ENCODE results near the gene HDAC4.

The HDAC4 gene

DNA sequence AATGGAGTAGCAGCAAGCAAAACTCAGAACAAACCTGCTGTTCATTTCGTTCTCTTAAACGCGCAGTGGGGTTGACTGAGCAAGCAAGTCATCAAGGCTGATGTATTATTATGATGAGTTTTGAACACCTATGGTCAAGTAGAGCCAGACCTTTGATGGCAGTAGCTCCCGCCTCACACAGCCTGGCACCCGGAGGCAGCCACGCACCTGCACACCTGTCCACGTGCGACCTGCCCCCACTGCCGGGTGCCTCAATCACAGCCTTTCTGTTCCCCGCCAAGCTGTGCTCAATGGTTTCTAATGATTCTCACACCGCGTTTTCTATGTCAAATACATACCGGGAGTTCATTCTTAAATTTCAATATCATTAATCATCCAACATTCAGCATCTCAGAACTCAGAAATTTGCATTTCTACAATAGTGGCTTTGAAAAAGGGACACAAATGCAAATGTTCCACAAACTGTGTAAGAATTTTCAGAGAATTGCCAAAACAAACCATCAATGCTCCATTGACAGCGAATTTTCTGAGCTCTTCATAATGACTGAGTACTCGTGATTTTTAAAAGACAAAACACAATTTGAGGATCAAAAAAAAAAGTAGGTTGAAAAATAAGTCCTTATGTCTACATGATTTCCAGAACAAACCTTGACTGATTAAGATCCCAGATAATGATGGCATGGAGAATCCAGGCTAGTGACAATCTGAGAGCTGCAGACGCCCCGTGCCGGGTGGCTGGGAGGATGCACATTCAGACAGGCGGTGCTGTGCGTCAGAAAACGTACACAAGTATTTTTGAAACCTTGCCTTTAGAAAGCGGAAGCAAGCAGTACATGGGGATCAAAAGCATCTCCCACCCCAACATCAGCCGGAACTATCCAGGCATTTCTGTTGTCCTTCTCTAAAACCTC lies 56.6 kb downstream of the HDAC4 start:
- TF ChIP-seq, protein P1, sequence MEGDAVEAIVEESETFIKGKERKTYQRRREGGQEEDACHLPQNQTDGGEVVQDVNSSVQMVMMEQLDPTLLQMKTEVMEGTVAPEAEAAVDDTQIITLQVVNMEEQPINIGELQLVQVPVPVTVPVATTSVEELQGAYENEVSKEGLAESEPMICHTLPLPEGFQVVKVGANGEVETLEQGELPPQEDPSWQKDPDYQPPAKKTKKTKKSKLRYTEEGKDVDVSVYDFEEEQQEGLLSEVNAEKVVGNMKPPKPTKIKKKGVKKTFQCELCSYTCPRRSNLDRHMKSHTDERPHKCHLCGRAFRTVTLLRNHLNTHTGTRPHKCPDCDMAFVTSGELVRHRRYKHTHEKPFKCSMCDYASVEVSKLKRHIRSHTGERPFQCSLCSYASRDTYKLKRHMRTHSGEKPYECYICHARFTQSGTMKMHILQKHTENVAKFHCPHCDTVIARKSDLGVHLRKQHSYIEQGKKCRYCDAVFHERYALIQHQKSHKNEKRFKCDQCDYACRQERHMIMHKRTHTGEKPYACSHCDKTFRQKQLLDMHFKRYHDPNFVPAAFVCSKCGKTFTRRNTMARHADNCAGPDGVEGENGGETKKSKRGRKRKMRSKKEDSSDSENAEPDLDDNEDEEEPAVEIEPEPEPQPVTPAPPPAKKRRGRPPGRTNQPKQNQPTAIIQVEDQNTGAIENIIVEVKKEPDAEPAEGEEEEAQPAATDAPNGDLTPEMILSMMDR (IDR thresholded peaks at IDR 0.05): no peak
- H3K36me3 ChIP-seq: peaks cover 35% of the 10 kb centered on the region
- no peaks in the 10 kb centered on the region for H3K9me3 ChIP-seq
- H3K27me3 ChIP-seq: no peaks in the 10 kb centered on the region
- no peak overlapping the region for H3K27ac ChIP-seq
- H3K4me1 ChIP-seq (ENCODE audit: control insufficient read depth in 1 of 2, insufficient read depth in 1 of 2, low read depth in 1 of 2, low read length in 1 of 2): peaks cover 13% of the 10 kb centered on the region in 2 experiments
- H3K4me3 ChIP-seq (ENCODE audit: low read depth in 1 of 2, low read length in 1 of 2): no peak overlapping the region

DNA sequence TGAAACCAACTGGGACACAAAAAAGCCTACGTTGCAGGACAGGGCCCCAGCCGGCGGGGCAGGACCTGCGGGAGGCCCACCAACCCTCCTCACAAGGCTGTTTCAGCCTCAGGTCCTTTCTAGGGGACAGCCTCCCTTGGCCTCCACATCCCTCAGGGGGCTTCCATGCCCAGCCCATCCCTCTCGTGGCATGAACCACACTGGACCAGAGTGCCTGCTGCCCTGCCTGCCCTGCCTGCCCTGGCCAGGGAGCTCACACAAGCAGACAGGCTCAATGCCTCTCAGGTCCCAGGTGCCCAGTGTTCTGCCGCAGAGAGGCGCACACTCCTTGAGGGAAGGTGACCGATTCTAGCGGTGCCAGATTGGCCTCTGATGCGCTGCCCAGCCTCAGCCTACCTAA lies 57.4 kb downstream of the HDAC4 start:
- Histone ChIP-seq H3K36me3 (peaks cover 28% of the 10 kb centered on the region), H3K4me1 (ENCODE audit: control insufficient read depth in 1 of 2, insufficient read depth in 1 of 2, low read depth in 1 of 2, low read length in 1 of 2) (peaks cover 13% of the 10 kb centered on the region in 2 experiments), H3K9me3 (no peaks in the 10 kb centered on the region), H3K4me3 (ENCODE audit: low read depth in 1 of 2, low read length in 1 of 2) (no peak overlapping the region), H3K27ac (no peak overlapping the region), H3K27me3 (no peaks in the 10 kb centered on the region)
- TF ChIP-seq, protein P1 (IDR thresholded peaks at IDR 0.05): no peak

DNA sequence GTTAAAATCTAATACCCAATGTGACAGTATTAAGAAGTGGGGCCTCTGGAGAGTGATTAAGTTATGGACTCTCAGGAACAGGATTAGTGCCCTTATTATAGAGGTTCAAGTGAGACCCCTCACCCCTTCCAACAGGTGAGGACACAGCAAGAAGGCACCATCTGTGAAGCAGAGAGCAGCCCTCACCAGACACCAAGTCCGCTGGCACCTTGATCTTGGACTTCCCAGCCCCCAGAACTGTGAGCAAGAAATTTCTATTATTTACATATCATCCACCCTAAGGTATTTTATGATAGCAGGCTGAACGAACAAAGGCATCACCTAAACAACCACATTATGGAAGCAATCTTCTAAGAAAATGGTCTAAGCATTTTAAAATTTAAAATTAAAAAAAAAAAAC lies 59.0 kb downstream of the HDAC4 start:
- TF ChIP-seq, protein P1 (IDR thresholded peaks at IDR 0.05): no peak
- H3K4me1 ChIP-seq (ENCODE audit: control insufficient read depth in 1 of 2, insufficient read depth in 1 of 2, low read depth in 1 of 2, low read length in 1 of 2): peaks cover 13% of the 10 kb centered on the region in 2 experiments
- no peaks in the 10 kb centered on the region for H3K27me3 ChIP-seq

DNA sequence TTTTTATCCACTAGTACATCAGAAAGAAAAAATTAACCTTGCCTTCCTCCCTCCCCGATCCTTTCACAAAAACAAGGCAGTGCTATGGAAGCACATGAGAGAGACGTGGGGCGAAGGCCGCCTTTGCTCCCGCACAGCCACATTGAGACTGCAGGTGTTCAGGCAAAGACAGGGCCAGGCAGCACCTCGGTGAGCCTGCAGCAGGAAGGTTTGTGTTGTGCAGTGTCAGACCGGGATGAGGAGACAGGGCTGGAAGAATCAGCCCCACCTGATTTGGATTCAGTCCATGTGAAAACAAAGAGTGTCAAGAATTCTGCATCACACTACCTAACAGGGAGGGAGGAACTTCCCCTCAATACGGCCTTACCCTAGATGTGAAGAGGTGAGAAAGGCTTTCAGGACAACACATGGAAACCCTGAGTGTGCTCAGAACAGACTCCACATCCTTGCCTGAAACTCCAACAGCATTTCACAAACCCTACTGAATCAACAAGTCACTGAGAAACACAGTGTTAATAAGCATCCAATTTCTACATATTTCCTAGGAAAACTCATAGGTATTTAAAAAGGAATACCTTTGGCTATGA lies 59.6 kb downstream of the HDAC4 start:
- peaks cover 18% of the 10 kb centered on the region for H3K36me3 ChIP-seq
- no peaks in the 10 kb centered on the region for H3K27me3 ChIP-seq
- H3K4me1 ChIP-seq (ENCODE audit: control insufficient read depth in 1 of 2, insufficient read depth in 1 of 2, low read depth in 1 of 2, low read length in 1 of 2): peaks cover 13% of the 10 kb centered on the region in 2 experiments
- no peak overlapping the region for H3K27ac ChIP-seq
- H3K9me3 ChIP-seq: no peaks in the 10 kb centered on the region
- TF ChIP-seq, protein P1 (IDR thresholded peaks at IDR 0.05): no peak
- H3K4me3 ChIP-seq (ENCODE audit: low read depth in 1 of 2, low read length in 1 of 2): no peak overlapping the region

More for the DNA sequence above, 59.0 kb downstream of the HDAC4 start:
- Histone ChIP-seq H3K27ac (no peak overlapping the region), H3K9me3 (no peaks in the 10 kb centered on the region), H3K4me3 (ENCODE audit: low read depth in 1 of 2, low read length in 1 of 2) (no peak overlapping the region), H3K36me3 (peaks cover 18% of the 10 kb centered on the region)

DNA sequence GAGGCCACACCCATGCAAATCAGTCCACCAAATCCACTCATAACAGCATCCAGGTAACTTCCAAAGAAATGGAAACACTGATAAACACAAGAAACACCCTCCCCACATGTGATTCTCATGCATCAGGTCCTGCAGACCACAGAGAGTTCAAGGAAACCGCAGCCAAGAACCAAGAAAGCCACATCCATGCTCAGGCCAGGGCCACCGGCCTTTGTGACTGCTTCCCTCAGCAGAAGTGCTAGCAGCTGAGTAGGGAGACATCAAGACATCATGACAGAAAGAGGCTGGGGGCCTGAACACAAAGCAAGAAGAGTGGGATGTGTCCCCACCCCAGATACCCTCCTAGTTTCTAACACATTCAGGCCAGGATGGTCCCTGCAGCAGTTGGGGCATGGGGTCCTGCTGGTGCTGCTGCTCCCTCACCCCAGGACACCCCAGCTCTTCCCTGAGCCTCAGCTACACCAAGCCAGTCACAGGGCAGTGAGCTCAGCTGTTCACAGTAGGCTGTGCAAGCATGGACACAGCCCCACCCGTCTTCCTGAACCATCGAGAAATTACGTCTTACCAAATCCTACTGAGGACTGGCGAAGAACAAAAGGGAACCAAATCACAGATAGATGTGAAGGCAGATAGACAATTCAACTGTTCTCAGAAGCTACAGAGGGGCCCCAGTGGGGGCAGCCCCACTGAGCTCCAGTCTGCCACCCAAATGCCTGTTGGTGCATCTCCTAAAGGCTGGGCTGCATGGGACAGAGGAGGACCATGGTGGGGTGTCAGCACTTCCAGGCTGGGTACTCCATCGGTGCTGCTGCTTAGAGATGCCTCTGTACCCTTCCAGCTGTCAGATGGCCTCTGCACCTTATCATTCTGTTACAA lies 60.9 kb downstream of the HDAC4 start:
- H3K9me3 ChIP-seq: no peaks in the 10 kb centered on the region
- H3K36me3 ChIP-seq: peaks cover 16% of the 10 kb centered on the region
- H3K4me1 ChIP-seq (ENCODE audit: control insufficient read depth in 1 of 2, insufficient read depth in 1 of 2, low read depth in 1 of 2, low read length in 1 of 2): peaks cover 13% of the 10 kb centered on the region in 2 experiments
- H3K4me3 ChIP-seq (ENCODE audit: low read depth in 1 of 2, low read length in 1 of 2): no peak overlapping the region
- H3K27me3 ChIP-seq: no peaks in the 10 kb centered on the region
- TF ChIP-seq, protein P1 (IDR thresholded peaks at IDR 0.05): no peak
- H3K27ac ChIP-seq: peak overlapping the region; percentile 2
